Measurements from ENCODE around the gene SULT1C4. TPM values are rescaled to one million over a fixed set of nuclear protein-coding genes. Genes with fewer than 3 reads are reported as not detected.

Gene SULT1C4
- total RNA-seq, 1 experiment from 2014 or later = 0.96 TPM

DNA sequence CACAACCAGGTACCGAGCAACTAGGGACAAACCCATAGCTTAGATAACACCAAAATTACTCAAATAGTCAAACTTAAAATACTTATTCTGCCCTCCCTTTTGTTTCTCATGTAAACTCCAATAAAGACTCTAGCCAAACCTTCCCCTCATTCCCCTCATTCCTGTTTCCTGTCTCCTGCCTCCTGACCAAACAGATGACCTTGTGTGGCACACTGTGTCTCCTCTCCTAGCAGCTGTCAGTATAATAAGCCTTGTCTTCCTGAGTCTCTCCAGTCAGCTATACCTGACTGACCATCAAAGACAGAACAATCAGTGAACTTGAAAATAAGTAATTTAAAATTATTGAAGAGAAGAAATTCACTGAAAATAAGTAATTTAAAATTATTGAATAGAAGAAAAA, 14.3 kb downstream of the SULT1C4 start:
- peaks cover 8 to 15% (median 8%) of the 10 kb centered on the region in 3 experiments for H3K36me3 Mint-ChIP-seq (ENCODE audit: insufficient read depth in 1 of 3, low read depth in 3 of 3)
- Histone ChIP-seq H3K23ac (ENCODE audit: insufficient read length, low read depth, low read length) (no peak overlapping the region), H3T11ph (ENCODE audit: low read length) (no peak overlapping the region), H4K20me1 (ENCODE audit: control insufficient read depth, insufficient read depth, insufficient read length) (no peaks in the 10 kb centered on the region), H2BK12ac (ENCODE audit: insufficient read length, low read depth, low read length) (no peak overlapping the region), H3K27ac (ENCODE audit: insufficient read length, low read depth, low read length) (no peak overlapping the region), H3K79me2 (ENCODE audit: insufficient read depth, low read length) (no peaks in the 10 kb centered on the region), H2BK20ac (ENCODE audit: low read depth, low read length, poor library complexity, severe bottlenecking) (no peak overlapping the region), H3K27me3 (ENCODE audit: insufficient read depth, low read length) (no peaks in the 10 kb centered on the region), H3K79me1 (ENCODE audit: insufficient read depth, low read depth, low read length, poor library complexity, severe bottlenecking) (no peaks in the 10 kb centered on the region), H4K91ac (ENCODE audit: insufficient read length, low read depth, low read length) (no peak overlapping the region), H3K14ac (ENCODE audit: insufficient read depth, low read length) (no peak overlapping the region), H2BK120ac (ENCODE audit: low read depth, low read length, poor library complexity, severe bottlenecking) (no peak overlapping the region), H3K9ac (ENCODE audit: extremely low read depth, insufficient read length, low read length) (no peak overlapping the region), H2AFZ (ENCODE audit: low read length) (no peak overlapping the region), H3K4ac (ENCODE audit: low read depth, low read length) (no peak overlapping the region), H2BK15ac (ENCODE audit: low read depth, low read length) (no peak overlapping the region), H2BK5ac (ENCODE audit: insufficient read length, low read length) (no peak overlapping the region), H3K9me3 (ENCODE audit: control insufficient read depth, low read depth, low read length) (no peaks in the 10 kb centered on the region), H3K23me2 (ENCODE audit: insufficient read length, low read depth, low read length, poor library complexity, severe bottlenecking) (no peaks in the 10 kb centered on the region), H2AK5ac (ENCODE audit: insufficient read length, low read length) (no peak overlapping the region), H3K4me2 (ENCODE audit: insufficient read depth, insufficient read length, low read length) (no peak overlapping the region), H3K4me1 (ENCODE audit: insufficient read depth, low read length) (no peaks in the 10 kb centered on the region; the same call in 1 of the 2 replicates), H3K18ac (ENCODE audit: insufficient read length, low read depth, low read length) (no peak overlapping the region), H3K56ac (ENCODE audit: insufficient read length, low read depth, low read length) (no peak overlapping the region), H4K8ac (replicated peaks; ENCODE audit: insufficient read length, low read depth, low read length) (no peak overlapping the region), H4K5ac (ENCODE audit: insufficient read length, low read depth, low read length) (no peak overlapping the region)
- H3K27me3 Mint-ChIP-seq (ENCODE audit: low read depth) = no peaks in the 10 kb centered on the region
- WGBS (ENCODE audit: extremely low coverage, insufficient read length, low lambda C conversion rate) = no CpG with 5 or more reads among the region's 1 CpG
- H3K27ac Mint-ChIP-seq = no peak overlapping the region; a peak in 1 of 7 replicates
- no peak for DNase-seq
- H3K4me1 Mint-ChIP-seq = peaks cover 20 to 23% of the 10 kb centered on the region in 2 experiments
- peaks cover 11 to 16% of the 10 kb centered on the region in 2 experiments for H3K9me3 Mint-ChIP-seq
- no peak for TF ChIP-seq CTCF (conservative IDR thresholded peaks at IDR 0.05)
- H3K4me3 Mint-ChIP-seq = no peak overlapping the region

Data from H9 (cell line).